Astrocyte (in vitro differentiated cells and primary cell): ENCODE results near the gene GALNT18. TPM values are rescaled to one million over a fixed set of nuclear protein-coding genes. Genes with fewer than 3 reads are reported as not detected.

Source experiments
- DNase-seq: peaks from one replicate; pipeline ENCODE4 v3.0.0-alpha.2; 2010; ENCODE audit warnings: low read depth
- FAIRE-seq: peaks from 2 replicates; lab custom pipeline; 2011; peaks lifted over from hg19 to GRCh38; lab: Jason Lieb, UNC
- H2AFZ ChIP-seq: 2 replicates; pipeline ENCODE4 v1.6.0; 2012; ENCODE audit warnings: low read depth, low read length, inconsistent platforms
- H3K27ac ChIP-seq: 2 replicates; pipeline ENCODE4 v1.5.1; 2011; ENCODE audit warnings: low read depth, low read length, inconsistent platforms
- H3K27me3 ChIP-seq: 2 replicates; pipeline ENCODE4 v1.6.0; 2011; ENCODE audit warnings: low read length, inconsistent platforms; ENCODE audit not compliant: insufficient read depth
- H3K36me3 ChIP-seq: 2 replicates; pipeline ENCODE4 v1.5.1; 2011; ENCODE audit warnings: low read length, inconsistent platforms; ENCODE audit not compliant: insufficient read depth
- H3K4me1 ChIP-seq: 2 replicates; pipeline ENCODE4 v1.5.1; 2011; ENCODE audit warnings: low read length, inconsistent platforms; ENCODE audit not compliant: insufficient read depth
- H3K4me2 ChIP-seq: 2 replicates; pipeline ENCODE4 v1.6.0; 2012; ENCODE audit warnings: low read length, inconsistent platforms
- H3K4me3 ChIP-seq: 2 replicates; pipeline ENCODE4 v1.5.1; 2011; ENCODE audit warnings: low read depth, mild to moderate bottlenecking, low read length, inconsistent platforms; ENCODE audit not compliant: insufficient read depth
- H3K79me2 ChIP-seq: 2 replicates; pipeline ENCODE4 v1.6.0; 2012; ENCODE audit warnings: mild to moderate bottlenecking, low read length, inconsistent platforms; ENCODE audit not compliant: insufficient read depth
- H3K9ac ChIP-seq: 2 replicates; pipeline ENCODE4 v1.6.0; 2012; ENCODE audit warnings: mild to moderate bottlenecking, low read length, inconsistent platforms
- H3K9me3 ChIP-seq: 2 replicates; pipeline ENCODE4 v1.5.1; 2012; ENCODE audit warnings: low read depth, mild to moderate bottlenecking, low read length, inconsistent platforms; ENCODE audit not compliant: insufficient read depth
- H4K20me1 ChIP-seq: 2 replicates; pipeline ENCODE4 v1.6.0; 2012; ENCODE audit warnings: low read length, inconsistent platforms; ENCODE audit not compliant: insufficient read depth
- H3K27ac Mint-ChIP-seq: one replicate; pipeline ENCODE4 v1.8.0; 2021; ENCODE audit warnings: mild to moderate bottlenecking, mixed read lengths; ENCODE audit not compliant: unreplicated experiment
- H3K27me3 Mint-ChIP-seq: one replicate; pipeline ENCODE4 v1.8.0; 2021; ENCODE audit warnings: low read depth, mixed read lengths; ENCODE audit not compliant: unreplicated experiment
- H3K36me3 Mint-ChIP-seq: one replicate; pipeline ENCODE4 v1.8.0; 2021; ENCODE audit warnings: low read depth, mixed read lengths; ENCODE audit not compliant: unreplicated experiment
- H3K4me1 Mint-ChIP-seq: one replicate; pipeline ENCODE4 v1.8.0; 2021; ENCODE audit warnings: low read depth, mixed read lengths; ENCODE audit not compliant: unreplicated experiment
- H3K4me3 Mint-ChIP-seq: one replicate; pipeline ENCODE4 v1.8.0; 2021; ENCODE audit warnings: mild to moderate bottlenecking, moderate library complexity, mixed read lengths; ENCODE audit not compliant: unreplicated experiment
- H3K9me3 Mint-ChIP-seq: one replicate; pipeline ENCODE4 v1.8.0; 2021; ENCODE audit warnings: mild to moderate bottlenecking, mixed read lengths; ENCODE audit not compliant: unreplicated experiment
- CTCF ChIP-seq: IDR thresholded peaks from 2 replicates; pipeline ENCODE4 v1.5.1; 2011; ENCODE audit warnings: low read depth, mild to moderate bottlenecking, inconsistent platforms, low read length, moderate library complexity; ENCODE audit not compliant: insufficient read depth
- EZH2 ChIP-seq: IDR thresholded peaks from 2 replicates; pipeline ENCODE4 v1.6.1; 2012; ENCODE audit warnings: mild to moderate bottlenecking, low read length, inconsistent platforms; ENCODE audit not compliant: insufficient read depth
- total RNA-seq: library from RNA; stranded (reverse); gene quantifications from 2 replicates; pipeline ENCODE4 v1.2.1, GENCODE V29; 2021

GALNT18 gene
- total RNA-seq, 1 donor from 2014 or later: 6.5 TPM

- H3K9me3 Mint-ChIP-seq: peaks cover 4% of the 10 kb centered on the region
- DNase-seq (no peak), FAIRE-seq (no peak)
- Histone ChIP-seq H3K36me3 (no peaks in the 10 kb centered on the region), H3K4me2 (no peak overlapping the region), H3K79me2 (no peaks in the 10 kb centered on the region), H4K20me1 (no peaks in the 10 kb centered on the region), H3K4me1 (peaks cover 4% of the 10 kb centered on the region), H2AFZ (no peak overlapping the region), H3K9me3 (no peaks in the 10 kb centered on the region), H3K27ac (no peak overlapping the region), H3K27me3 (peaks cover 11% of the 10 kb centered on the region), H3K4me3 (no peak overlapping the region), H3K9ac (no peak overlapping the region)
- peaks cover 2% of the 10 kb centered on the region for H3K36me3 Mint-ChIP-seq
- H3K4me3 Mint-ChIP-seq: no peak overlapping the region
- TF ChIP-seq EZH2: no peak
- peaks cover 26% of the 10 kb centered on the region for H3K4me1 Mint-ChIP-seq
- H3K27ac Mint-ChIP-seq: no peak overlapping the region
- H3K27me3 Mint-ChIP-seq: peaks cover 12% of the 10 kb centered on the region
Measured at GRCh38 chr11:11577932-11578911, 43.6 kb downstream of the GALNT18 start.

GRCh38 chr11:11577251-11577855, 44.5 kb downstream of the GALNT18 start:
- Histone ChIP-seq H3K4me3 (no peak overlapping the region), H3K4me2 (no peak overlapping the region), H2AFZ (peak overlapping the region; percentile 38), H3K9ac (no peak overlapping the region), H4K20me1 (no peaks in the 10 kb centered on the region), H3K9me3 (no peaks in the 10 kb centered on the region), H3K27ac (no peak overlapping the region), H3K79me2 (no peaks in the 10 kb centered on the region), H3K36me3 (no peaks in the 10 kb centered on the region), H3K27me3 (peaks cover 9% of the 10 kb centered on the region), H3K4me1 (peaks cover 4% of the 10 kb centered on the region)
- DNase-seq (peak; percentile 29), FAIRE-seq (no peak)
- Mint-ChIP-seq H3K4me3 (no peak overlapping the region), H3K27me3 (peaks cover 12% of the 10 kb centered on the region), H3K36me3 (peaks cover 2% of the 10 kb centered on the region), H3K4me1 (peaks cover 21% of the 10 kb centered on the region), H3K9me3 (peaks cover 4% of the 10 kb centered on the region), H3K27ac (no peak overlapping the region)
- TF ChIP-seq CTCF (no peak), EZH2 (no peak)

- H3K27me3 ChIP-seq: no peaks in the 10 kb centered on the region
- Mint-ChIP-seq H3K4me1 (peaks cover 19% of the 10 kb centered on the region), H3K27ac (no peak overlapping the region), H3K36me3 (peaks cover 4% of the 10 kb centered on the region), H3K4me3 (no peak overlapping the region), H3K27me3 (peaks cover 7% of the 10 kb centered on the region), H3K9me3 (peaks cover 4% of the 10 kb centered on the region)
- DNase-seq (no peak), FAIRE-seq (no peak)
- H3K36me3 ChIP-seq: no peaks in the 10 kb centered on the region
- peaks cover 4% of the 10 kb centered on the region for H3K4me1 ChIP-seq
- TF ChIP-seq CTCF (no peak), EZH2 (no peak)
- no peak overlapping the region for H3K27ac ChIP-seq
- H3K9me3 ChIP-seq: no peaks in the 10 kb centered on the region
- H3K4me3 ChIP-seq: no peak overlapping the region
- H3K9ac ChIP-seq: no peak overlapping the region
- H3K79me2 ChIP-seq: no peaks in the 10 kb centered on the region
- no peaks in the 10 kb centered on the region for H4K20me1 ChIP-seq
- H3K4me2 ChIP-seq: no peak overlapping the region
- no peak overlapping the region for H2AFZ ChIP-seq
Measured at GRCh38 chr11:11574373-11575287, 47.2 kb downstream of the GALNT18 start.
